SW 1271 (cell line): Measurements from ENCODE around the gene RASSF1.
"Not testable (repeated sequence)": the region's sequence is repeated elsewhere in the genome, so short reads cannot be mapped to it uniquely, and the experiment has no call there.

Source experiments
- DNase-seq, 2 experiments: peaks; one replicate each; lab custom pipeline; 2025; lab: John Stamatoyannopoulos, UW

RASSF1 gene

DNA sequence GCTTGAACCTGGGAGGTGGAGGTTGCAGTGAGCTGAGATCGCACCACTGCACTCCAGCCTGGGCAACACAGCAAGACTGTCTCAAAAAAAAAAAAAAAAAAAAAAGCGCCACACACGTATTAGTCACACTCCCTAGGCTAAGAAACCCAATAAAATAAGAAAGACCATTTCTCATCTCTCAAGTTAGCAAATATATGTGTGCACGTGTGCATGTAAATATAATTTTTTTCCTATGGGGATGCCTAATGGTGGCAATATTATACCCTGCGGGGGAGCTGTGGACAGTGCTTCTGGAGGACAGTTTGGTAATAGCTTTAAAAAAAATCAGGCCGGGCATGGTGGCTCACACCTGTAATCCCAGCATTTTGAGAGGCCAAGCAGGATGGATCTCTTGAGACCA lies 56.5 kb downstream of the RASSF1 start:
- not testable (repeated sequence) for DNase-seq
